ENCODE measurements around the gene GCK.
A peak's percentile ranks its signal among the peaks of the same experiment; 100 is the strongest.
"Not testable (repeated sequence)": the region's sequence is repeated elsewhere in the genome, so short reads cannot be mapped to it uniquely, and the experiment has no call there.

Gene GCK

DNA sequence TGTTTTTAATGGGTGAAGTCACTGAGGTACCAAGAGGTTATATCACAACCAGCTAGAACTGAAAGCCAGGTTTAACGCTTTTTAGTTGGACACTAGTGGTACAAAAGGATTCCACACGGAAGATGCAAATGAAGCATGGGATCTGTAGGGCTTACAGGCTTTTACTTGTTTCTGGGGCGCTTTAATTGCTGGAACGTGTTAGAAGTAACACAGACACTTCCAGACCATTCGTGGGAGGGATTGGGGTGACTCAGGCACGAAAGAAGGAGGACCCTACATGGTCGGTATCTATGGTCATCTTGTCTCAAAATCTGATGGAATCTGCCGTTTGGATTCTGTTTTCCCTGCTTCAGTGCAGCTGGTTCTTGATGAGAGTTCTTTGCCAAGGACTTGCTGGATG lies 12.6 kb upstream of the GCK start:
- DNase-seq (ENCODE audit: low spot score): no peak

DNA sequence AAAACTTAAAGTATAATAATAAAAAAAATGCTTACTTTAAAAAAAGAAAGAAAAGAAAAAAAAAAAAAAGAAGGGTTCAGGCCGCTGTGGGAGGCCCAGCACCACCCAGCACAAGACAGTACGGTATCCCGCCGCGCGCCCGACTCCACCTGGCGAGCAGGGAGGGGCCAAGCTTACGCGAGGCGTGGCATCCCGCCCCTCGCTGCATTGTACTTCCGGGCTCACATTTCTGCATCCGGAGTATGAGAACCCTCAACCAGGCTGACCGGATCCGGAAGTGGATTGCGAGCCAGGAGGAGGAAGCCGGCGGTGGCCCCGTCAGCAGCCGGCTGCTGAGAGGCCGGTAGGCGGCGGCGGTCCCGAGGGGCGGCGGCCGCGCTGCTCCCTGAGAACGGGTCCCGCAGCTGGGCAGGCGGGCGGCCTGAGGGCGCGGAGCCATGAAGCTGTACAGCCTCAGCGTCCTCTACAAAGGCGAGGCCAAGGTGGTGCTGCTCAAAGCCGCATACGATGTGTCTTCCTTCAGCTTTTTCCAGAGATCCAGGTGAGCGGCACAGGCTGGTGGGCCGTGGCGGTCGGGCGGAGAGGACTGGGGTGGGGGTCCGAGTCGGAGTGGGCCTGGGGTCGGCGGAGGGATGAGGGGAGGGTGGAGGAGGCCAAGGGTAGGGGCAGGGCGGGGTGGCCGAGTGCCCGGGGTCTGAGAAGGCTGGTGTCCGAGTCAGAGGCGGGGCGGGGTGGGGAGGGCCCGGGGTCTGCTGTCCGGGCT lies 11.6 kb upstream of the GCK start, which contains the start of gene YKT6:
TSS of gene YKT6 (plus strand) at position 280 of the 763 bp plus-strand sequence. CDS start at position 438, 158 bp downstream.
- peak; percentile 97 for DNase-seq (ENCODE audit: low spot score)

DNA sequence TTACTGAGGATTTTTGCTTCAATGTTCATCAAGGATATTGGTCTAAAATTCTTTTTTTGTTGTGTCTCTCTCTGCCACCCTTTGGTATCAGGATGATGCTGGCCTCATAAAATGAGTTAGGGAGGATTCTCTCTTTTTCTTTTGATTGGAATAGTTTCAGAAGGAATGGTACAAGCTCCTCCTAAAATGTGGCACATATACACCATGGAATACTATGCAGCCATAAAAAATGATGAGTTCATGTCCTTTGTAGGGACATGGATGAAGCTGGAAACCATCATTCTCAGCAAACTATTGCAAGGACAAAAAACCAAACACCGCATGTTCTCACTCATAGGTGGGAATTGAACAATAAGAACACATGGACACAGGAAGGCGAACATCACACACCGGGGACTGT lies 10.9 kb upstream of the GCK start:
- DNase-seq (ENCODE audit: low spot score): not testable (repeated sequence)

DNA sequence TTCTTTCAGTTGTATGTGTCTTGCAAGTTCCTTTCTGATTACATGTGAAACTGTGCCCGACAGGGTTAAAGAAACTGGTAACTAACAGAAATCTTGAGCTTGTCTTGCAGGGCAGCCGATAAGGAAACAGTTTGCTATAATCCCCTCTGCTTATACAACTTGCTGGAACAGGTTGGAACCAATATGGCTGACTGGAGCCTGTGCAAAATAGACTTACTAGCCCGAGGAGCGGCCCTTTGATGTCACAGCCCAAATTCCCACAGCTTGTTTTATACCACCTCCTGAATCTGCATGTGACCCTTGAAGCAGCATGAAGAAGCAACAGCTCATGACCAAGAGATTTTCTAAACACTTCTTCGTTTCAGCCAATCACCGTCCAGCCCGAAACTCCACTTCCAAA lies 8.2 kb upstream of the GCK start:
- DNase-seq (ENCODE audit: low spot score): no peak

DNA sequence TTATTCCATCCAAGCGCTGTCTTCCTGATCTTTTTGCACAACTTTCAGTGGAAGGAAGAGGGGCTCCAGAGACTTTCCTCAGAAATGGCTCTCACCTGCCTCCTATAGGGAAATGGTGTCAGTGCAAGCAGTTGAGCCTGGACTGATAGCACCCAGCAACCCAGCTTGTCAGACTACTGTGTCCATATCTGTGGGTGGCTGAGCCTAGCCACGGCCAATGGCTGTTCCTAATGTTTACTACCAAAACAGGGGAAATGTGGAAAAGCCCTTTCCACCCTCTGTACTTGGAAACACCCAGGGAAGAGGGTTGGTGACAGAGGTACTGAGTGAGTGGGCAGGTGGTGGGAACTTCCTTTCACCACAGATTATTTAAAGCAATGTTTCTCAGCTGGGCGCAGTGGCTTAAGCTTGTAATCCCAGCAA lies 7.2 kb upstream of the GCK start:
- DNase-seq (ENCODE audit: low spot score): peak; percentile 79

DNA sequence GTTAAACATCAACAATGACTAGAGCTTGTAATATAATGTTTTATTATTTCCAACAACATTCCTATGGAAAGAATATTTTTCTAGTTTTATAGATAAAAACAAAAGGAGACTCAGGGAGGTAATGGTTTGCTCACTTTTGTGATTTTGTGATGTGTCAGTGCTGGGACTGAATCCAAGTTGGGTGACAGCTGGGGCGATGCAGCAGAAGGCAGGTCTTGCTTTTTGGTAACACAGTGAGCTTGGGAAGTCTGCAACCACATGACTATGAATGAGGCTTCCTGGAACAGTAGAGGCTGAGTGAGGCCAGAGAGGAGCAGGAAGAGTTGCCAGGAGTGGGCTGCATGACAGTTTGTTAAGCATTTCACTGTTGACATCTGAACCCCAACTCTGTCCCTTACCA lies 6.7 kb upstream of the GCK start:
- DNase-seq (ENCODE audit: low spot score): peak; percentile 40

DNA sequence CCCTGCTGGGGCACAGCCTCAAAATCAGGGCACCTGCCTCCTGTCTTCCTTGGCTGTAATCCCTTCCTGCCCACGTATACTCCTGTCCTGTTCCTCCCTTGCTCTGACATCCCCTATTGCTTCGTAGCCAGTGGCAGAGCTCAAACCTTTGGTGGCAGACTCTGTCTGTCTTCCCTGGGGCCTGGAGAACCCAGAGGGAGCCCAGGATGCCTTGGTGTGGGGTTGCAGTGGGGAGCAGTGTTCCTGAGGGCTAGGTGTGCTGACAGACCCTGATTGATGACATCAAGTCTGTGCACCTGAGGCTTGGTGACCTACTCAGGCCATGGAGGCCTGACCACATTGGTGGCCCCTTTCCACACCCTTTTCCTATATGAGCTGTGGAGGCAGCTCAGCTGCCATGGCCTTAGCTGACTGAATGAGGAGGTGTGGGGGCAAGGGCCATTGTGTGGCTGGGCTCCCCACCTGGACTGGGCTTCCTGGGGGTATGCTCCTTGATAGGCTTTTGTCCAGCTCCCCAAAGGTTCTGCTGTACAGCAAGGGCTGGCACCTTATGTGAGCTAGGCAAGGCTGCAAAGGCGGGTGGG lies 5.4 kb upstream of the GCK start:
- no peak for DNase-seq (ENCODE audit: low spot score)

DNA sequence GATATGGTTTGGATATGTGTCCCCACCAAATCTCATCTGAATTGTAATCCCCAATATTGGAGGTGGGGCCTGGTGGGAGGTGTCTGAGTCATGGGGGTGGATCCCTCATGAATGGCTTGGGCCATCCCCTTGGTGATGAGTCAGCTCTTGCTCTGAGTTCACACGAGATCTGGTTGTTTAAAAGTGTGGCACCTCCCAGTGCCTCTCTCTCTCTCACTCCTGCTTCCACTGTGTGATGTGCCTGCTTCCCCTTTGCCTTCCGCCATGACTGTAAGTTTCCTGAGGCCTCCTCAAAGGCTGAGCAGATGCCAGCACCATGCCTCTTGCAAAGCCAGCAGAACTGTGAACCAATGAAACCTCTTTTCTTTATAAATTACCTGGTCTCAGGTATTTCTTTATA lies 4.8 kb upstream of the GCK start:
- no peak for DNase-seq (ENCODE audit: low spot score)

DNA sequence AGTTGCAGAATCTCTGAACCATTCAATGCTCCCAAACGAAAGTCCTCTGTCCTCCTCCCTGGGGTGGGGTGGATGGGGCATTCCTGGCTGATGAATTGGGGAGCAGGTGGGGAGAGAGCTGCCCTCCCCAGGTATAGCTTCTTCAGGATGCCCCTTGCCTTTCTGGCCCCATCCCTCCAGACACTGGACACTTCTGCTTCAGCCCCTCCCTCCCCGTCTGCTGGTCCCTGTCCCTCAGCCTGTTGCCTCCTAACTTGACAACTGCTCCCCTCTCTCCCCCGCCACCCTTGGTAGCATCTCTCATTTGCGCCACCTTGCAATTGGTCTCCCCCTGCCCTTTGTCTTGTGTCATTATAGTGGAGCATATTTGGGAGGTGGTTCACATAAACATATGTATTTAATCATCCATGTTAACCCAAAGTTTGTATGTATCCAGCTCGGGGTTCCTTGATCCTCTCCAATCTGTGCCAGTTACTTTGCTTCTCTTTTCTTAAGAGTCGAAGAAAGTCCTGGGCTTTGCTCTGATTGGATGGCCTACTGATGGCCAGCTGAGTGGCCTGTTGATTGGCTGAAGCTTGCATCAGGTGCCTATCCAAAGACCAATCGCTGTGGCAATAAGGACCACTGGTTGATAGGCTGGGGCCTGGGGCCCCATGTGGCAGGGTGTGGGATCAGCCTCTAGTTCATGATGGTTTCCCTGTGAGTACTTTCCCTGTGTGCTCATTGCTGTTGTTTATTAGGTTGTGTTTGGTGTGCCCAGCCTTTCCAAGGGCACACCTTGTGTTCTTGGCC lies 4.0 kb upstream of the GCK start:
- DNase-seq (ENCODE audit: low spot score): no peak

DNA sequence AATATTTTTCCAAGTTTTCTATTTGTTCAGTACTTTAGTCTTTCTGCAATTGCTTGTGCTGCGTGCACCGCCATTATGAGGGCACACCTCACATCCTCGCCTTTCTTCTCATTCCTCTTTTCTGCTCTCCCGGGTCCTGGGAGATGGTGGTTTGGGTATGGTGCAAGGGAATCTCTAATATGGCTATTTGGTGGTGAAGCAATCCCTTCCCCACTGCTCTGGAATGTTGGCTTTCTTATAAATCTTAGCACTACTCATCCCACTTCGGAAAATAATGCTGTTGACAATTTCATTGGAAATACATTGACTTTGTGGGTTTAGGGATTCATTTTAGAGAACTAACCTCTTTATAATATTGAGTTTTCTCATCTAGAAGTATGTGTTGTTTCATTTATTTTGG lies 1.9 kb upstream of the GCK start:
- DNase-seq (ENCODE audit: low spot score): no peak

DNA sequence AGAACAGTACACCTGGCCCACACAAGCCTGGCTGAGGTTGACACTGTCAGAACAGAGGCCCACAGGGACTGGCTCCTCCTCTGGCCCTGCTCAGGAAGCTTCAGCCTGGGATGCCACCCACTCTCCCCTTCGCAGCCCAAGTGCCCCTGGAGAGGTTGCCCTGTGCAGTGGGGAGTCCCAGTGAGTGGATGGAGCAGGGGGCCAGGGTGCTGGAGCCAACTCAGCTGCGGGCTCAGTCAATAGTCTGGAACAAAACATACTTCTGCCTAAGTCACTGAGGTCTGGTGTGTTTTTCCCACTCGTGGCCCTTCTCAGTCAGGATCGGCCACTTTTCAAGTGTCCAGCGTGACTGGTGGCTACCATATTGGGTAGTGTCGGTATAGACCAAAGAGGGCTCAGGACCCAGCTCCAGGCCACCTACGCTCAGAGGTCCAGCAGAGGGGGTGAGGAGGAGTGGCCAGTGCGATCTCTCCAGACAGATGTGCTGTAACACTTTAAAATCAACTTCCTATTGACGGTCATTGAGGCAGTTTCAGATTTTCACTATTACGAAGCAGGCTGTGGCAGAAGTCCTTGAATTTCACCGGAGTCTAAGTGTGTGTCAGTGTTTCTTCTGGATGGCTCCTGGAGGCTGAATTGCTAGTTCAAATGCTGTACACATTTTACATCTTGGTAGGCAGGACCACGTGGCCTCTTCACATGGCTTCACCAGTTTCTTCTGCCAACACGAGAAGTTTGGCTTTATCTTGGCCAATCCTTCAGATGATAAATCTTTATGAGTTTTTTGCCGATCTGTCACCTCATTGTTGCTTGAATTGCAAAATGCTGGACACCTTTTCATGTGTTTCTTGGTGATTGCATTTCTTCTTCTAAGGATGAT lies 994 bp upstream of the GCK start:
- no peak for DNase-seq (ENCODE audit: low spot score)

DNA sequence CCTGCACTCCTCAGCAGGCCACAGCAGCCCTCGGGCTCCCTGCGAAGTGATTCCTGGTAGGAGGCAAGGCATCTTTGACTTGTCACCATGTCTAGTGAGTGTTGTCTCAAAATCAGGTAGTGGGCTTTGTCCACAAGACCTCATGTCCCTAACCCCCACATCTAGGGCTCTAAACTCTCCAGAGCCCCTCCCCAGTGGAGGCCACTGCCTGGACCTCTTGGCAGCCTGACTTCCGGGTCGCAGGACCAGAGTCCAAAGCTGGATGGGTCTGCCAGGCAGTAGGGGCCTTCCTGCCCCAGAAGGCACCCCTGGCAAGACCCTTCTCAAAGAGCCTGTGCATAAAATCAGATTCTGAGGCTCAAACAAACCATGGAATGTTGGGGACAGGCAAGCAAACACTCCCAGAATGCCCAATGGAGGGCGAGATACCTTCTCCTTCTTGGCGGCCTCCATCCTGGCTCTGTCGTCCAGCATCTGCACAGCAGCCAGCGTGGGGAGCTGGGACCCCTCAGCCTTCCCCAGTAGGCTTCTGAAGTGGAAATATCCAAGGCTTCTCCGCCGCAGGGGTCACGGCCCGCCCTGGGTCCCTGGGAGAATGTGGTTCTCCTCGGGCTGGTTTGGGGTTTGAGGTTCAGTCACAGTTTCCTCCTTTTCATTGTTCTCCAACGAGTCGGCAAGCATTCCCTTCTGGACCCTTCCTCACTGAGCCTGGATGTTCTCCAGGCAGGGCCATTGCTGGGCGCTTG lies 586 bp downstream of the GCK start:
- DNase-seq (ENCODE audit: low spot score): no peak

DNA sequence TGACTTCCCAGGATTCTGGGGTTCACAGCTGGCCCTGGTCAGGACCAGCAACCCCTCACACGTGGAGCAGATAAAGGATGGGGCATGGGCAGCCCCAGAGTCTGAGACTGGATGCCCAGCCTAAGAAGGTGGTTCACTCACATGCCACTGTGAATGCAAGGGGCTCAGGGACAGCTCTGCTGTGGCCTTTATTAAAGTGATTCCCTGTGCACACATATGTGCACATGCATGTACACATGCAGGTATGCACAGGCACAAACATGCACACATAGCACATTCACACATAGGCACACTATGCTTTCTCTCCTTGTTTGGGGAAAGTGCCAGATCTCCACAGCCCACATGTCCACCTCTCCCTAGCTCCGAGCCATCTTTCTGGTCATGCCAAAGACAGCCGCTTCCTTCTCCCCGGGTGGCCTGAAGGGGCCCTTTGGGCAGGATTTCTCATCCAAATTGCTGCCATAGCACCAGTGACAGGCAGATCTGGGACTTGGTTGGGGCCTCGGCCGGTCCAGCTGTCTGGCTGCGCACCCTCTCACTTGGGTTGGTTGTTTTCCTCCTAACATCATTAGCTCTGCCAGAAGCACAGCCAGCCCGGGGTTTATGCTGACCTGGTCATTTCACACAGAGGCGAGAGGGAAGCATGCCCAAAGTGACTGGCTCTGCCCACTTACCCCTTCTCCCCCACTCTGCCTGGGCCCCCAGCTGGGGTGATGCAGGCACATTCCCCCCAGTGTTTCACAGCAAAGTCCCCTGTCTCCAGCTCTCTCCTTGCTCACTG lies 1.4 kb downstream of the GCK start:
- peak; percentile 54 for DNase-seq (ENCODE audit: low spot score)

DNA sequence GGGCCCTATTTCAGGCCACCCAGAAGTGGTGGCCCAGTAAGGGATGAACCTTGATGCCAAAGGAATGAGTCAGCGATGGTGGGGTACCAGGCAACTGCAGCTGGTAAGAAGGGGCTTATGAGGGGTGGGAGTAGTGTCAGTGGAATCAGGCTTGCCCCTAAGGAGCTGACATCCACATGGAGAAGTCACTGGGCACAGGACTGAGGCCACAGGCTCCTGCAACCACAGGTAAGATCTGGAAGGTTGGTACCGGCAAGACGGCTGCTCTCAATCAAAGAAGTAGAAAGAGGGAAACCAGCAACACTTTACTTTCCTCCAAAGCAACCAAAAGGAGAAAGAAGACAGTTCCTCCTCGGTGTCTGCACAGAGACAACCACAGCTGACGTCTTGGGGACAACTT lies 2.5 kb downstream of the GCK start:
- no peak for DNase-seq (ENCODE audit: low spot score)

DNA sequence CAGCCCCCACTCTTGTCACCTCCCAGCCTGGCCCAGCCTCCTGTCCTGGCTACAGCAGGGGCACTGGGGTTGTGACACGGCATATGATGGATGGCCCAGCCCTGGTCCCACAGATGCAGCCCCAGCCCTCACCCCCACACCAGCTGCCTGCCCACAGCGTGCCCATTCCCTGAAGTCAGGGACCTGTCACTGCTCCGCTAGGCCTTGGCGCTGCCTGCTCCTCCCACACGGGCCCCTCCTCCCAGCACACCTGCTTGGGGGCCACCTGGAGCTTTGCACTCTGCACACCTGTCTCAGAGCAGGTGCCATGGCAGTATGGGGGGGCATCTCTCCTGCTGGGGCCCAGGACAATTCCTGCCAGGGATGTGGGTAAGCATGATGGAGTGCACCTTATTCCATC lies 3.5 kb downstream of the GCK start:
- DNase-seq (ENCODE audit: low spot score): no peak

DNA sequence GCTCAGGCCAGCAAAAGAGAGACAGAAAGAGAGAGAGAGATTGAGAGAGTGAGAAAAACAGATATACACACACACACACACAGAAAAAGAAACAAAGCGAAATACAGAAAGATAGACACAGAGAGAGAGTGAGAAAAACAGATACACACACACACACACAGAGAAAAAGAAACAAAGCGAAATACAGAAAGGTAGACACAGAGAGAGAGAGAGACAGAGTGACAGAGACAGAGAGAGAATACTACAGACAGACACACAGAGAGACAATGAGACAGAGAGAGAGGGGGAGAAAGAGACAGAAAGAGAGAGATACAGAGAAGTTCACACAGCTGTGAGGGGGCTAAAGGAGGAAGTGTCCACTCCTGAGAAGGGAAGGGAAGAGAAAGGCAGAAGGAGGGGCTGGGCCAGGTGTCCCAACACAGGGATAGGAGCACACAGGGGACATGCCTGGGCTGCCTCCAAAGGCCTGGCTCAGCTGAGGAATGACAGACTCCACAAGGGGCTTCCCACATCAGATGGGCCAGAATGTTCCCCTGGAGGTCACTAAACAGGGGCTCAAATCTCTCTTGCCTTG lies 4.3 kb downstream of the GCK start:
- DNase-seq (ENCODE audit: low spot score): no peak

DNA sequence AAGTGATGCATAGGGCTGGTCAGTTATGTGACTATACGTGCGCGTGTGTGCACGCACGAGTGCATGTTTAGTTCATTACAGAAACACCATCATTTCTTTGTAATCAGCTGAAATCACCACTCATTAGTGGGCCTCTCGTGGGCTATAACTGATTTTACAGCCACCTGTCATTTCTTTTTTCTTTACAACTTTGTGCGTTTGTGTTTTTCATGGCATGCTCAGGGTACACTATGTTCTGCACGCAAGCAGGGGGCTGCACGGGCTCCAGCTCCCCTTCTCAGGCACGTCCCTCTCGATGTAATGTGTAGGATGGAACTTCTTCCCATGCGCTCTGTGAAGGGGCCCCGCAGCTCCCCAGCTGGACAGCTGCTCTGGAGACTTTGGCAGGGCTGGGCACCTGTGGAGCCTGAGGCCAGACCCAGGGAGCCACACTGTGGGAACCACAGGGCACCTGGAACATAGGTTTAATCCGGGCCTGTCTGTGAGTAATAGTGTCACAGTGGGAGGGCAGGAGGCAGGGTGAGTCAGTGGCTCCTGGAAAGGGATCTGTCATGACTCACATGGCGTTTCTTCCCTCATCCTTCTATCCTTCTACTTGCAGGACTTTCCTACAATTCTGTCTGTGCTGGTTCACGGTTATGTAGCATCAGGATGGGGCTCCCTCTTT lies 4.9 kb downstream of the GCK start:
- DNase-seq (ENCODE audit: low spot score): no peak

DNA sequence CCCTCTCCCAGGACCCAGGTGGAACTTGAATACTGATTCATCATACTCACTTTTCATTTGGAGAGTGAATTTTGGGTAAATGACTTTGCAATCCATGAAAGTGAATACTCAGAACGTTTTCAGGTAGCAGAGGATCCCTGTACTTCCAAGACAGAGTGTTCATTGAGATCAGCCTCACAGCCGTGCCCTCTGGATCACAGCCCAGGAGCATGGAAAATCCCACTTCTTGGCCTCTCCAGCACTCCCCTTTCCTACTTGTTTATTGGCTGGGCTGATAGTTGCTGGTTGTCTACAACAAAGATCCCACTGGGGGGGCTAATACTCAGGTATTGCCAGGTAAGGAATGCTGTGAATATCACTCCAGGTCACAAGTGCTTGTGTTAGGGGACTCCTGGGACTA lies 5.9 kb downstream of the GCK start:
- DNase-seq (ENCODE audit: low spot score): peak; percentile 91

DNA sequence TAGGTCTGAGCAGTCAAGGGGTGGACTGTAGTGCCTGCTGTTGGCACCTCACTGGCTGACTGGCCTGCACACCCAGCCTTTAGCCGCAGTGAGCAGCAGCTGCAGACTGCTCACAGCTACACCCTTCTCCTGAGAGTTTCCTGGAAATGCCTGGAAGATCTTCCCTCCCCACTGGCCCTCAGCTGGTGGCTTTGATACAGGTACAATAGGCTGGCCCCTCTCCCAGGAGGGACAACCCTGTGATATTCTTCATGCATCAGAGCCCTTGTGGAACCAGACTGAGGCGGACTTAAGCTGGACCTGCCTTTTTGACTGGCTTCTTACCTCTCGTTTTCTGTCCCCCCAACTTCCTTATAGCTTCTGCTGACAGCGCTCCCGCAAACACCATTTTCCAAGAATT lies 6.4 kb downstream of the GCK start:
- DNase-seq (ENCODE audit: low spot score): peak; percentile 18

DNA sequence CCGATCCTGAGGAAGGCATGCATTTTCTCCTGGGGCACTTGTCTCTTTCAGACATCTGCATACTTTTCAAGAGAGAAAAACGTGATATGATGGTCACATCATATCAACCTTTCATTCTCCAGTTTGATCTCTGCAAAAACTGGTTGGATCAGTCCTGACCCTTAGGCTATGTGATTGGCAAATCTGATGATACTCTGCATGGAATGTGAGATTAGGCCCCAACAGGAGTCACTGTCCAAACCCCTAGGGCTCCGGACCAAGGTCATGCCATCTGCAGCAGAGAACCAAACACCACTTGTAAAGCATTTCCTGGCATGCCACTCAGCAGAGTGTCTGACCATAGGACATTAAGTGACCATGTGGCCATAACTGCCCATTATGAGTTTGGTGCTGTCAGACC lies 8.6 kb downstream of the GCK start:
- no peak for DNase-seq (ENCODE audit: low spot score)

All from cerebellar cortex (tissue), 1 donor.